Tibial nerve (tissue), 4 donors: ENCODE results near the gene MEPCE. TPM values are rescaled to one million over a fixed set of nuclear protein-coding genes. Genes with fewer than 3 reads are reported as not detected.
A peak's percentile ranks its signal among the peaks of the same experiment; 100 is the strongest.

ENCODE experiments used
- DNase-seq, 2 donors: peaks; one replicate each; pipeline ENCODE4 v3.0.0-alpha.2; 2019; ENCODE audit warnings: low spot score in 2 of 2
- H3K27ac ChIP-seq, 4 donors: fragments of 200-600 bp; sonication (generic) in 3 of 4; one replicate each; pipeline ENCODE4 v1.5.1; 2017 to 2019; ENCODE audit warnings: mild to moderate bottlenecking in 1 of 4
- H3K27me3 ChIP-seq, 2 donors: fragments of 200-600 bp; sonication (generic) in 1 of 2; one replicate each; pipeline versions ENCODE4 v1.5.1 to v1.6.0; 2017 to 2019
- H3K36me3 ChIP-seq, 3 donors: fragments of 200-600 bp; sonication (generic); one replicate each; pipeline ENCODE4 v1.5.1; 2018 to 2019
- H3K4me1 ChIP-seq, 4 donors: fragments of 200-600 bp; sonication (generic) in 3 of 4; one replicate each; pipeline ENCODE4 v1.5.1; 2017 to 2019
- H3K4me3 ChIP-seq, 4 donors: fragments of 200-600 bp; sonication (generic) in 3 of 4; one replicate each; pipeline ENCODE4 v1.5.1; 2017 to 2019; ENCODE audit warnings: mild to moderate bottlenecking in 1 of 4, moderate library complexity in 1 of 4
- H3K9me3 ChIP-seq, 4 donors: fragments of 200-600 bp; sonication (generic) in 3 of 4; one replicate each; pipeline ENCODE4 v1.5.1; 2017 to 2019
- EP300 ChIP-seq, 2 donors: sonication (generic); formaldehyde crosslinking; IDR thresholded peaks; one replicate each; pipeline ENCODE4 v1.6.1; 2017; ENCODE audit warnings: antibody characterized with exemption in 2 of 2, mild to moderate bottlenecking in 1 of 2
- POLR2A ChIP-seq, 2 donors: fragments of 450-650 bp; IDR thresholded peaks; one replicate each; pipeline ENCODE4 v1.6.1; 2017; ENCODE audit warnings: antibody characterized with exemption in 2 of 2, mild to moderate bottlenecking in 2 of 2, moderate library complexity in 2 of 2
- WGBS, 2 donors: methylation state at CpG; one replicate each; pipeline ENCODE4 v1.1.5; 2018; 5-methylcytosine and 5-hydroxymethylcytosine counted together
- total RNA-seq, 4 donors: library from RNA; depleted of rRNA; stranded (reverse); fragments of >200 nt; gene quantifications; one replicate each; pipeline ENCODE4 v1.1.0, GENCODE V29; 2016
- TF ChIP-seq, protein P1 (sequence below), 5 experiments: fragments of 200-600 bp in 3 of 5; fragments of 450-650 bp in 2 of 5; sonication (generic) in 3 of 5; IDR thresholded peaks; one replicate each; pipeline ENCODE4 v1.5.1; 2016 to 2019; ENCODE audit warnings: antibody characterized with exemption in 5 of 5, mild to moderate bottlenecking in 3 of 5, moderate library complexity in 2 of 5

The MEPCE gene
- total RNA-seq, 4 donors from 2014 or later, result 39.5 to 50.2 (median 46.6) TPM

DNA sequence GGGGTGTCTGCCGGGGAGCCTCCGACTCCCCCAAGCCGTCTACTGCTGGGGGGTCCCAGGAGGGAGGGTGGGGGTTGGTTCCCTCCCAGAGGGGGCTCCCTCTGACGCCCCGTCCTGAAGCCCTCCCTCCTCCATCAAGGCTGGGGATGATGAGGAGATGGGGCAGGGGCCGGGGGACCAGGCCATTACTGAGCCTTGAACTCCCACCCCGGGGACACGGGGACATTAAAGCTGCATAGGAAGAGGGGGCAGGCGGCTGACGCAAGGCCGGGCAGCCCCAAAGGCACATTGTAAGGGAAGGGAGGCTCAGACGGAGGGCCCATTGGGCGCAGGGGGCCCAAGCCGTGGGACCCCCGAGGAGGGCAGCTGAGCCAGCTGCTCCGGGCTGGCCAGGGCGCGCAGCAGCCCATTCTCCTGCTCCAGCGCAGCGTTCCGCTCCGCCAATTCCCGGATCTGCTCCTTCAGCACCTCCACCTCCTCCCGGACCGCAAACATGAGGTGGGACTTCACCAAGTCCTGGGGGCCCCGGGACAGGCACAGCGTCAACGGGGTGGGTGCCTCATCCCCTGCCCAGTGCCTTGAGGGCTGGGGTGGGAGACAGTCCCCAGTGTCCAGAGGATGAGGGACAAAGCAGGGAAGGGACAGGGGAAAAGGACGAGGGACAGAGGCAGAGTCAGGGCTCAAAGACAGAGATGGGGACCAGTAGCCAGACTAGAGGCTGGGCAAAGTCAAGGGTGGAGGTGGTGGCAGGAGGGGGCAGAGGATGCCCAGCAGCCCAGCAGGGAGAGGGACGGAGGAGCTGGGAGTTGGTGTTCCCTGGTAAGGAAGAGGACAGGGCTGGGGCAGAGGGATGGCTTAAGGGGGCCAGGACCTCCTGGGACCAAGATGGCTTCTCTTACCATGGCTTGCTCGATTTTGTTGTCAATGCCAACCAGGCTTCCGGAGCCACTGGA is 37.3 kb downstream of the MEPCE start:
- Histone ChIP-seq H3K9me3 (no peaks in the 10 kb centered on the region), H3K36me3 (peaks cover 0 to 44% (median 0%) of the 10 kb centered on the region in 3 donors), H3K4me1 (peaks cover 0 to 86% (median 16%) of the 10 kb centered on the region in 4 donors), H3K27me3 (no peaks in the 10 kb centered on the region), H3K4me3 (peak overlapping the region; percentile 34 to 55 (median 42)), H3K27ac (peak overlapping the region; percentile 75 to 94 (median 84))
- no peak for DNase-seq
- 41 to 46% methylated on average over 24 to 29 of the region's 32 CpGs for WGBS, 2 donors
- peak in 1 of 2 donors; percentile 19 for TF ChIP-seq EP300 (IDR thresholded peaks at IDR 0.05)
- TF ChIP-seq, protein P1, sequence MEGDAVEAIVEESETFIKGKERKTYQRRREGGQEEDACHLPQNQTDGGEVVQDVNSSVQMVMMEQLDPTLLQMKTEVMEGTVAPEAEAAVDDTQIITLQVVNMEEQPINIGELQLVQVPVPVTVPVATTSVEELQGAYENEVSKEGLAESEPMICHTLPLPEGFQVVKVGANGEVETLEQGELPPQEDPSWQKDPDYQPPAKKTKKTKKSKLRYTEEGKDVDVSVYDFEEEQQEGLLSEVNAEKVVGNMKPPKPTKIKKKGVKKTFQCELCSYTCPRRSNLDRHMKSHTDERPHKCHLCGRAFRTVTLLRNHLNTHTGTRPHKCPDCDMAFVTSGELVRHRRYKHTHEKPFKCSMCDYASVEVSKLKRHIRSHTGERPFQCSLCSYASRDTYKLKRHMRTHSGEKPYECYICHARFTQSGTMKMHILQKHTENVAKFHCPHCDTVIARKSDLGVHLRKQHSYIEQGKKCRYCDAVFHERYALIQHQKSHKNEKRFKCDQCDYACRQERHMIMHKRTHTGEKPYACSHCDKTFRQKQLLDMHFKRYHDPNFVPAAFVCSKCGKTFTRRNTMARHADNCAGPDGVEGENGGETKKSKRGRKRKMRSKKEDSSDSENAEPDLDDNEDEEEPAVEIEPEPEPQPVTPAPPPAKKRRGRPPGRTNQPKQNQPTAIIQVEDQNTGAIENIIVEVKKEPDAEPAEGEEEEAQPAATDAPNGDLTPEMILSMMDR (IDR thresholded peaks at IDR 0.05), result no peak
- TF ChIP-seq POLR2A (IDR thresholded peaks at IDR 0.05), result no peak

DNA sequence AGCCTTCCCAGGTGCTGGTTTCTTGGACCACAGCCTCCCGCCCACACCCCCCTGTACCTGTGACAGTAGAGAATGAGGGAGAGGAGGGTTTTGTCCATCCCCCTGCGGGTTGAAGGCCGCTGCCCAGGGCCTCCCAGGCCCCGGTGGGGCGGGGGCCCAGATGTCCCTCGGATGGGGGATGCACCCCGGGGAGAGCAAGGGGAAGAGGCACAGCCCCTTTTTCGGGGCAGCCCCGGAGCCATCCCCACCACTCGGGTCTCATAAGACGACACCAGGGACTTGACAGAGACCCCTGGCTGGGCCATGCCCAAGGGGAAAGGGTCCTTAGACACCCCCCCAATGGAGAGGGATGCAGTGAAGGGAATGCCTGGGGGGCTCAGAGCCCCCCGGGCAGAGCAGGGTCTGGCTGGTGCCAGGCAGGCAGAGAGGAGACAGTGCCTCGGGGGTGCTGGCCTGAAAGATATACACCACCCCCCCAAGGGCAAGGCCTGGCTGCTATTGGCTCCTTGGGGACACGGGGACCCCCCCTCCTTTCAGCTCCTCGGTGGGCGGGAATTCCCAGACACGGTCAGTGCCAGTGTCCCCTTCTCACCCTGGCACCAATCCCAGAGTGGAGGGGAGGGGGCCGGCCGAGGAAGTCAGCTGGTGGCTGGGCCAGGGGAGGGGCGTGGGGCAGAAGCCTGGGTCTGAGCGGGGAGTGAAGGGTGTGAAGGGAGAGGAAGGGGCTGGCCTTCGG is 38.2 kb downstream of the MEPCE start:
- WGBS, 2 donors, result 50 to 53% methylated on average over 12 to 22 of the region's 22 CpGs
- DNase-seq, result peak in 1 of 2 donors; percentile 30
- Histone ChIP-seq H3K27me3 (no peaks in the 10 kb centered on the region), H3K36me3 (peaks cover 0 to 44% (median 0%) of the 10 kb centered on the region in 3 donors), H3K9me3 (no peaks in the 10 kb centered on the region), H3K4me1 (peaks cover 0 to 88% (median 22%) of the 10 kb centered on the region in 4 donors), H3K4me3 (peak overlapping the region; percentile 34 to 55 (median 42)), H3K27ac (peak overlapping the region; percentile 75 to 94 (median 84))
- TF ChIP-seq POLR2A (IDR thresholded peaks at IDR 0.05) (peak in 1 of 2 donors; percentile 31), EP300 (IDR thresholded peaks at IDR 0.05) (peak in 1 of 2 donors; percentile 81)
- TF ChIP-seq, protein P1 (IDR thresholded peaks at IDR 0.05), result no peak

GRCh38 chr7:100469227-100470044 is 39.8 kb downstream of the MEPCE start:
- 23 to 25% methylated on average over 13 of the region's 13 CpGs for WGBS, 2 donors
- Histone ChIP-seq H3K27me3 (no peaks in the 10 kb centered on the region), H3K4me3 (no peak overlapping the region), H3K27ac (peak overlapping the region; percentile 28 to 94 (median 84)), H3K36me3 (peaks cover 0 to 54% (median 0%) of the 10 kb centered on the region in 3 donors), H3K4me1 (peaks cover 4 to 90% (median 37%) of the 10 kb centered on the region in 4 donors), H3K9me3 (no peaks in the 10 kb centered on the region)
- DNase-seq, result peak; percentile 86 to 93
- TF ChIP-seq POLR2A (IDR thresholded peaks at IDR 0.05) (no peak), EP300 (IDR thresholded peaks at IDR 0.05) (peak in 1 of 2 donors; percentile 32)
- TF ChIP-seq, protein P1 (IDR thresholded peaks at IDR 0.05), result peak; percentile 95 to 98 (median 97)

- H3K27ac ChIP-seq, result peak overlapping the region in 3 of 4 donors; percentile 5 to 94 (median 88)
- no peaks in the 10 kb centered on the region for H3K27me3 ChIP-seq
- WGBS, 2 donors, result 59 to 86% methylated on average over 1 to 4 of the region's 4 CpGs
- no peak for DNase-seq
- H3K4me3 ChIP-seq, result no peak overlapping the region
- peaks cover 0 to 60% (median 0%) of the 10 kb centered on the region in 3 donors for H3K36me3 ChIP-seq
- peaks cover 4 to 93% (median 48%) of the 10 kb centered on the region in 4 donors for H3K4me1 ChIP-seq
- no peaks in the 10 kb centered on the region for H3K9me3 ChIP-seq
- no peak for TF ChIP-seq EP300 (IDR thresholded peaks at IDR 0.05)
- no peak for TF ChIP-seq POLR2A (IDR thresholded peaks at IDR 0.05)
- TF ChIP-seq, protein P1 (IDR thresholded peaks at IDR 0.05), result no peak
Observed at GRCh38 chr7:100471021-100471420, 41.4 kb downstream of the MEPCE start.
